ENCODE measurements around the gene NR2C1.
"Not testable (repeated sequence)": the region's sequence is repeated elsewhere in the genome, so short reads cannot be mapped to it uniquely, and the experiment has no call there.

NR2C1 gene

DNA sequence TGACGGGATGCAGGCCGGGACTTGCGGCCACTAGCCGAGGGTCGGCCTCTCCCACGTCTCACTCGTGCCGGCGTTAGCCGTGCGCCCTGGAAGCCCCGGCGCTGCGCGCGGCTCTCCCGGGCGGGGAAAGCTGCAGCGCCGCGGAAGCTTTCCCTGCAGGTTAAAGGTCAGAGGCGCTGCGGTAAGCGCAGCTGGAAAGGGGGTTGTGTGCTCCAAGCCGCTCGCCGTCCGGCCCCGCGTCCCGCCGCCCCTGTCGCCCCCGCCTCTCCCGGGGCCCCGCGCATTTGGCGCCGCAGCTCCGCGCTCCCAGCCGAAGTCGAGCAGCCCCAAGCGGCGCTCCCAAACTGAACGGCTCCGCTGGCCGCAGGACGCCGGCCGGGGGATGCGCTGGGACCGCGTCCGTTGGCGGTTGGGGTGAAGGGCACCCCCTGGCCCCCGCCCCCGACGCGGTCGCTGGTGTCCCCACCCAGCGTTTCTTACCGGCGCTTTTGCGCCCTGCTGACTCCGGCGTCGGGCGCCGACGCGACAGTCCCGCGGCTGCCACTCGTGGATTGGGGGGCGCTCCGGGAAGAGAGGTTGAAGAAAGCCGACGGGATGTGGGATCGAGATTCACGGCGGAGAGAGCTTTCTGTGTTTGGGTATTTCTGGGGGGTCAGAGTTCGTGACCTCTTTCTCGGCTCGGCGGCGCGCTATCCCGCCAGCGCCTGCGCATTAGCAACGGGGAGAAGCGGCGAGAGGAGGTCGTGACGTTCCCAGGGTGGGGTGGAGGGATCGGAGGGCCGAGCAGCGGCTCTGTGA is at the start of gene NR2C1:
Gene NR2C1, minus strand, starts transcription at position 719 of the 798 bp plus-strand sequence. CDS start 6,234 bp downstream, outside the sequence.
- peak; percentile 89 for DNase-seq

DNA sequence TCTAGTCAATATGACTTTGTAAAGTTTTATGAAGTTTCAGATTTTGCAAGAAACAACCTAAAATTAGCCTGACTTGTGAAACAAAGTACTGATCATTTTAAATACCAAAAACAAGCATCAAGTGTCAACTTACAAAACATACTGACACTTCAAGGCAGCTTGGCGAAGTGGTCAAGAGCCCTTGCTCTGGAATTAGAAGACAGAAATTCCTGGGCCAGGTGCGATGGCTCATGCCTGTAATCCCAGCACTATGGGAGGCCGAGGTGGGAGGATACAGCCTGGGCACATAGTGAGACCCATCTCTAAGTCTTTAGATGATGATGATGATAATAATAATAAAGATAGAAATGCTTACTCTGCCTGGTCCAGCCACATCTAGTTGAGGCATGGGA is 45.4 kb upstream of the NR2C1 start:
- no peak for DNase-seq

- no peak for DNase-seq
These were observed 44.8 kb upstream of the NR2C1 start for GRCh38 chr12:95118138-95118787.

DNA sequence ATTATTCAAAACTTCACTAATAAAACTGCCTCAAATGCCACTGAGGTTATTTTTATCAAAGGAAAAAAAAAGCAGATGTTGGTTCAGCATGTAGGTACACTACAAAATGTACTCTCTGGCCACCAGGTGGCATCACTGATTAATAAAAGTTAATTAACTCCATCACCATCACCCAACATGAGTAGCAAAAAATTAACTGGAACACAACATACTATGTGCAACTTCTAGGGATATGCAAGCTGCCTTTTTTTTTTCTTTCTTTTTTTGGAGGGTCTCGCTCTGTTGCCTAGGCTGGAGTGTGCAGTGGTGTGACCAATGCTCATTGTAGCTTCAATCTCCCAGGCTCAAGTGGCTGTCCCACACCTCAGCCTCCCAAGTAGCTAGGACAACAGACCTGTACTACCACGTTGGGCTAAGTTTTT is 43.8 kb upstream of the NR2C1 start:
- DNase-seq, result peak; percentile 49

DNA sequence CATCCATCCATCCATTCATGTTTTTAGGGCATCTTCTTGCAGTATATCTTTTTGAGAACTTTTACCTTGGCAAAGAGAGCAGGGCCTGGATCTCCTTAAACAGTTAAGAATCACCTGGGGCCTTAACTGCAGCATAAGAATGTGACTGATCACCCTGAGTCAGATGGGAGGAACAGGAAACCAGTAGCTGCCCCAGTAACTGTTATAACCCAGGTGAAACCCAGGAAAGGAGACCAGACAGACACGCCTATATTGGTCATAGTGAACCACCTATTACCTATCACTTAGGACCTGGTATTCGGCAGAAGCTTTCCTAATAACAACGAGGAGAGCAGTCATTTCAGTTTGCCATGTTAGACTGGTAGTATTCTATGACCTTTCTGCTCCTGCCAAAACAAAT is 43.4 kb upstream of the NR2C1 start:
- no peak for DNase-seq

- DNase-seq, result no peak
These were observed 42.9 kb upstream of the NR2C1 start for GRCh38 chr12:95116341-95116740.

DNA sequence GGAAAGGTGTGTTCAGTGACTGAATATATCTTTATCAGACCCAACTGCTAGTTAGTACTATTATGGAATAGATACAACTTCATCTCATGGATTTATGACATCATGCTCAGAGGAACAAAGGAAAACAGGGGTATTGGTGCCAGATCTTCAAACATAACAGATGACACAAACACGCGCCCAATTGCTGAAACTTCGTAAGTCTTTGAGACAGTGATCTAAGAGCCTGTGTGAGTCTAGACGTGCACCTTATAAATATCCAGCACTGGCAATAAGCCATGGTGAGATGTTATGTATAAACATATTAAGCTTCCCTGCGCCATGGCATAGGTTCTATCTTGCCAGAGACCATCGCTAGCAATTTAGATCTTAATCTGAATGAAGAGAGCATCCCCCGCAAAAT is 42.2 kb upstream of the NR2C1 start:
- no peak for DNase-seq

DNA sequence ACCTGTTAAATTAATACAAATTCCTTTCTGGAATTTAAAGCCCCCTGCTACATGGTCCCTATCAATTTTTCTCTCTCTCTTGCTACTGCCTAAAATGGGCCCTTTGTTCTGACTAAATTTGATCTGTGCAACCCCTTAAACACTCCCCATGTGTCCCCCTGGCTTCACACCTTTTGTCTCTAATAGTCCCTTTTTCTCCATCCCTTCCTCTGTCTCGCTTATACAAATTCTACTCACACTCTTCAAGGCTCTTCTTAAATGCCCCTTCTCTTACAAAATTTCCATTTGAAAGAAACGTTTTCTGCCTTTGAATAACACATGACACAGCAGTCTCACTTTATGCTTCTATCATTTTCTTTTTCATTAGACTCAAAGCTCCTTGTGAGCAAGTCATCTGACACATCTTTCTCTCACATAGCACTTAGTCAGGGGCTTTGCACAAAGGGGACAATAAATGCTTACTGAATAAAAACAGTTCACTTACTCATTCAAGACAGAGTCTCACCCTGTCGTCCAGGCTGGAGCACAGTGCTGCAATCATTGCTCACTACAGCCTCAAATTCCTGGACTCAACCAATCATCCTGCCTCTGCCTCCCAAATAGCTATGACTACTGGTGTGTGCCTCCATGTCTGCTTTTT is 41.5 kb upstream of the NR2C1 start:
- no peak for DNase-seq

DNA sequence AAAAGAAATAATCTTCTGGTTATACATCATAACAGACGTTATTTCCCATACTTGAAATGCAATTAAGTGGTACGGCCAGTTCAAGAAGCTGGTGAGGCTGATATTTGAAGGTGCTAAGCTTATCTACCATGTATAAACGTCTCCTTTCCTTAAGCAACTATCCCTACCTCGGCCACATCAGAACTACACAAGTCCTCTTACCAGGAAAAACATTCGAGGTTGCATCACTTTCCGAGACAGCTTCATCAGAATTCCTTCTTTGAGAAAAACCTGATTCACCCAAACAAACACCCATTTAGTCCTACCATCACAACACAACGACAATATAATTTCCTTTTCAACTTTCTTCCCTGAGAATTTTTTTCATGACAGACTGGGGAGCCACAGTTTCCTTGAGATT is 33.9 kb upstream of the NR2C1 start:
- DNase-seq, result no peak

DNA sequence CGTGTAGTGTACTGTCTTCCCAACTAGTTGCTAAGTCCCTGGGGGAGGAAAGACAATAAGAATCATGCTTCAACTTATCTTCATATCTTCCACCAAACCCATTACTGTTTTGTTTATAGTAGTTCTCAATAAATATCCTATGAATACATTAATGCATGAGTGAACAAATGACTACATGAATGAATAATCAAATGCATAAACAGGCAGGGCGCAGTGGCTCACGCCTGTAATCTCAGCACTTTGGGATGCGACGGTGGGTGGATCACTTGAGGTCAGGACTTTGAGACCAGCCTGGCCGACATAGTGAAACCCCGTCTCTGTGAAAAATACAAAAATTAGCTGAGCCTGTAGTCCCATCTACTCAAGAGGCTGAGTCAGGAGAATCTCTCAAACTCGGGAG is 32.1 kb upstream of the NR2C1 start:
- no peak for DNase-seq

- DNase-seq, result no peak
These were observed 31.6 kb upstream of the NR2C1 start for GRCh38 chr12:95104919-95105452.

- peak; percentile 3 for DNase-seq
These were observed 29.7 kb upstream of the NR2C1 start for GRCh38 chr12:95102916-95103671.

DNA sequence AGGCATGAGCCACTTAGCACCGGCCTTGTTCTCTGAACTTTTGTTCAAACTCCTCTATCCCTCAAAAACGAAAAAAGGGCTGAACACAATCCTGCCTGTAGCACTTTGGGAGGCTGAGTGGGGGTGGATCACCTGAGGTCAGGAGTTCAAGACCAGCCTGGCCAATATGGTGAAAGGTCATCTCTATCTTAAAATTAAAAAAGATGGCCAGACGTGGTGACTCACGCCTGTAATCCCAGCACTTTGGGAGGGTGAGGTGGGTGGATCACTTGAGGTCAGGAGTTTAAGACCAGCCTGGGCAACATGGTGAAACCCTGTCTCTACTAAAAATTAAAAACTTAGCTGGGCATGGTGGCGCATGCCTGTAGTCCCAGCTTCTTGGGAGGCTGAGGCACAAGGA is 28.5 kb upstream of the NR2C1 start:
- not testable (repeated sequence) for DNase-seq

DNA sequence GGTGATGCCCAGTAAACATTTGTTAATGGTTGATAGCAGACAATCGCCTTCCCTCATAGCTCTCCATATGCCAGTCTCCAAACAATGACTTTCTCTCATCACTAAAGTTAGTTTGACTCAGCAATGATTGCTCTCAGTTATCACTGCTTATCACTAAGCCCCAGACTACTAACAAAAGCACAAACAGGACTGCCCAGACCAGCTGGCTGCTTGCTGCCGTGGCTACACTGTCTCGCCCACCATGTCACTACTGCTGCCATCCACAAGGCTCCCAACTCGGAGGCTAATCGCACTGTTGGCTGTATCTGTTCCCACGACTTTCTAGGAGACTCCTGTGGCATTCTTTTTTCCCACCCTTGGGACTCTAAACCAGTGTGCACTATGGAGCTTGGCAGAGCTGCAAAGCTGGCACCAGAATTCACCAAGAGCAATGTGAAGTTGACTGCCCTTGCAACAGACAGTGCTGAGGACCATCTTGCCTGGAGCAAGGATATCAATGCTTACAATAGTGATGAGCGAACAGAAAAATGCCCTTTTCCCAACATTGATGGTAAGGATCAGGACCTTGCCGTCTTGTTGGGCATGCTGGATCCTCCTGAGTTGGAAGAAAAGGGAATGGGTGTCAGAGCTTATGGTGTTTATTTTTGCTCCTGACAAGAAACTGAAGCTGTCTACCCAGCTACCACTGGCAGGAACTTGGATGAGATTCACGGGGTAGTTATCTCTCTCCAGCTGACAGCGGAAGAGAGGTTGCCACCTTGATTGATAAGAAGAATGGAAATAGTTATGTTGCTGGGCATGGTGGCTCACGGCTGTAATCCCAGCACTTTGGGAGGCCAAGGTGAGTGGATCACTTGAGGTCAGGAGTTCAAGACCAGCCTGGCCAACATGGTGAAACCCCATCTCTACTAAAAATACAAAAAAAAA is 27.1 kb upstream of the NR2C1 start:
- DNase-seq, result no peak

- DNase-seq, result no peak
These were observed 25.9 kb upstream of the NR2C1 start for GRCh38 chr12:95099270-95099790.

DNA sequence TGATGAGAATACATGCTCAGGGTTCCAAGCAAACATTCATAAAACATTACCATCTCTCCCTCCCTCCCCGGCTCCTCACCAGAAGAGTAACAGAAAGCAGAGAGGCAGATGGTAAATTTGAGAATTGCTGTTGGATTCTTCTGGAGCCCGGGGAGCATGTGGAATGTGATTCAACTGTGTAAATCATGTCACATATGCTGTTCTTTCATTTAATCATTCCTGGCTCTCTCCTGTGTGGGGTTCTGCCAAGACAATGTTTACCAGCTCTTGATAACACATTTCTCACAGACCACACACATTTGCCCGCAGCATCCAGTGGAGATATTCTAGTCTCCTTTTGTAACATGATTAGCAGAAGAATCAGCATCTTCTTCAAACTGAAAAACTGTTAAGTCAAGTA is 23.4 kb upstream of the NR2C1 start:
- no peak for DNase-seq

DNA sequence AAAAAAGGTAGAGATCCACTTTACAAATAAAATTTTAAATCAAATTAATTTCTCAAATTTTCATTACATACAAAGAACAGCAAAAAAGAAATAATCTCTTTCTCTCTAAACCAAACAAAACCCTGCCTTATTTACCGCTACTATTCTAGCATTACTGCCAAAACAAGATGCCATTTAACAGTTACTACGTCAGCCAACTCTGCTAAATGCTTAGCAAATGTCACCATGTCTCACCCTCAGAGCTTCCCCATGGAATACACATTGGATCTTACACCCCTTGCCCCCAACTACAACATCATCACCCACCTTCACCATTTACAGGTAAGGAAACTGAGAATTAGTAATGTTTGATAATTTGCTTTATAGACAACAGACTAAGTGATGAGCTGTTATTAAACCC is 23.0 kb upstream of the NR2C1 start:
- DNase-seq, result no peak

GRCh38 chr12:95095866-95096265 is 22.4 kb upstream of the NR2C1 start:
- DNase-seq, result not testable (repeated sequence)

GRCh38 chr12:95089462-95089861 is 16.0 kb upstream of the NR2C1 start:
- DNase-seq, result no peak

GRCh38 chr12:95088379-95088778 is 15.0 kb upstream of the NR2C1 start:
- no peak for DNase-seq

GRCh38 chr12:95085612-95086011 is 12.2 kb upstream of the NR2C1 start:
- DNase-seq, result no peak

DNA sequence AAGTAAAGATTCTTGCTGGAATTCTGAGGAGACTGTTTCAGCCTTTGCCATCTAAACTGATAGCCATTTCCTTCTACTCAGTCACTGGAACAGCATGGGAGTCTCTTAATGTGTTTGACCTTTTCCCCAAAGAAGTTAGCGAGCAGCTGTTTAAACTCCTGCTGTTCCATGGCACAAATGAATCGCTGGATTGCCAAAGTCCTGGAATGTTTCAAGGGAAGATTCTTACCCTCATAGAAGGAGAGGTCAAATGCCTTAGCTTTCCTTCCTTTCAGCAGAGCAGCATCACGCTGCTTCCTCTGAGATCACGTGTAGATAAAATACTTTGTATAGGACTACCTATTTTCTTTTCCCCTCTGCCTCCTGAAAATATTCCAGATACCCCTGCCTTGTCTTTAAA is 10.5 kb upstream of the NR2C1 start:
- no peak for DNase-seq
